Measurements from ENCODE around the gene TTC21B.
"Not testable (repeated sequence)": the region's sequence is repeated elsewhere in the genome, so short reads cannot be mapped to it uniquely, and the experiment has no call there.

TTC21B gene

GRCh38 chr2:165953655-165954606 lies at the start of gene TTC21B:
Gene TTC21B, minus strand, starts transcription at chr2:165953776. Its CDS starts 71 bp downstream, at chr2:165953705.
- peak; percentile 92 for DNase-seq

GRCh38 chr2:166000401-166000800 lies 46.8 kb upstream of the TTC21B start:
- DNase-seq = no peak

- DNase-seq = no peak
These were observed 37.3 kb upstream of the TTC21B start for GRCh38 chr2:165990846-165991245.

DNA sequence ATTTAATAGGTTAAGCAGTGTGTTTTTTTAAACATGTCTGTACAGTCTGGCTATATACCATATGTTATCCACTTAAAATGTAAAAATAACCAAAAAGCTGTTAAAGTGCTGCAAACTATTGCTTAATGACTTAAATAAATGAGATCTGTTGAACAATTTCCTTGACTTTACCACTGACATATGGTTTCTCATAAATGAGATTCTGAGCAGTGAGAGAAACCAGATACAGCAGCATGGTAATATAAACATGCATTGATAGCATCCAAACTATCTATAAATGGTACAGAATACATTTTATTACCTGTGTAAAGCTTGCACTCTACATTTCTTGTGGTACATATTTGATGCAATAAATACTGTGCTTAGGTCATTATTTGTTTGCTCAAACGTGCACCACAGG lies 36.3 kb upstream of the TTC21B start:
- DNase-seq = no peak

DNA sequence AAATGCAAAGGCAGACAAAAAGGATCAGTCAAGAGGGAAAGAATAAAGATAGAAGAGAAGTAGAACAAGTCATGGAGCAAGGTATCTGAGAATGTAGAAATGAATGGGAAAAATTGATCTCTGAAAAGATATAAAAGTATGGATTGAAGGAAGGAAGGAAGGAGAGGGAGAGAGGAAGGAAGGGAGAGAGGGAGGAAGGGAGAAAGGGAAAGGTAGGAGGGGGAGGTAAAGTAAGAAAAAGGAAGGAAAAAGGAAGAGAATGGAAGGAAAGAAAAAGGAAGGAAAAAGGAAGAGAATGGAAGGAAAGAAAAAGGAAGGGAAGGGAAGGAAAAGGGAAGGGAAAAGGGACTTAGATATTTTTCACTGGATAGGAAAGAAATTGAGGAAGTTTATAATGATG lies 31.5 kb upstream of the TTC21B start:
- no peak for DNase-seq

- DNase-seq = not testable (repeated sequence)
These were observed 18.6 kb upstream of the TTC21B start for GRCh38 chr2:165972161-165972560.

DNA sequence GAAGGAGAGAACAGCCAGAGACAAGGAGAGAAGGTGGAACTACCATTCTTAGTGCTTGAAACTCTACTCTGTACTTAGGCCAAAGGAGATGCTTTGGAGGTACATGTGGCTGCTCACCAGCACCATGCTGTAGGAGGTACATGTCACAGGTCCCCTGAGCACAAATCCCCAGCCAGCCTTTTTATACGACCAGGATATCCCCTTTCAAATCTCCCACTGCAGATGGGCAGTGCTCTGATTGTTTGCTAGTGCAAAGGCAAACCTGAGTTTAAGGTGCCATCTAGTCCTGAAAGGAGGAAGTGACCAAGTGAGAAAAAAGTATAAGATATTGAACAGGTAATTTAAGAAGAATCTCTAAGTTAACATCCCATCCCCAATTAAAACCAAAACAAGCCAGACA lies 17.1 kb upstream of the TTC21B start:
- no peak for DNase-seq

- DNase-seq = no peak
These were observed 15.7 kb upstream of the TTC21B start for GRCh38 chr2:165969227-165969626.

DNA sequence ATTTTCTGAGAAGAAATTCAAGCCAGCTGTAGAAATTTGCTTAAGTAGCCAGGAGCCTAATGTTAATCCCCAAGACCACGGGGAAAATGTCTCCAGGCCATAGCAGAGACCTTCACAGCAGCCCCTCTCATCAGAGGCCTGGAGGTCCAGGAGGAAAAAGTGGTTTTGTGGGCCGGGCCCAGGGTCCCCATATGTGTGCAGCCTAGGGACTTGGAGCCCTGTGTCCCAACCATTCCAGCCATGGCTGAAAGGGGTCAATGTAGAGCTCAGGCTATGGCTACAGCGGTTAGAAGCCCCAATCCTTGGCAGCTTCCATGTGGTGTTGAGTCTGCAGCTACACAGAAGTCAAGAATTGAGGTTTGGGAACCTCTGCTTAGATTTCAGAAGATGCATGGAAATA lies 14.2 kb upstream of the TTC21B start:
- DNase-seq = no peak

GRCh38 chr2:165961818-165962217 lies 8.2 kb upstream of the TTC21B start:
- no peak for DNase-seq

DNA sequence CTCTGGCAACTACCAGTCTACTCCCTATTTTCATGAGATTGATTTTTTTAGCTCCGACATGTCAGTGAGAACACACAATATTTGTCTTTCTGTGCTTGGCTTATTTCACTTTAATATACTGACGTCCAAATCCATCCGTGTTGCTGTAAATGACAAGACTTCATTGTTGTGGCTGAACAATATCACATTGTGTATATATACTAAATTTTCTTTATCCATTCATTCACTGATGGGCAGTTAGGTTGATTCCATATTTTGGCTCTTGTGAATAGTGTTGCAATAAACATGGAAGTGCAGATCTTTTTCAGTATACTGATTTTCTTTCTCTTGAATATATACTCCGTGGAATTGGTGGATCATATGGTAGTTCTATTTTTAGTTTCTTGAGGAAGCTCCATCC lies 5.8 kb upstream of the TTC21B start:
- no peak for DNase-seq

- DNase-seq = no peak
These were observed 4.9 kb upstream of the TTC21B start for GRCh38 chr2:165958313-165958960.

- DNase-seq = no peak
These were observed 3.6 kb upstream of the TTC21B start for GRCh38 chr2:165957030-165957675.

- peak; percentile 69 for DNase-seq
These were observed 296 bp downstream of the TTC21B start for GRCh38 chr2:165953306-165953654.

DNA sequence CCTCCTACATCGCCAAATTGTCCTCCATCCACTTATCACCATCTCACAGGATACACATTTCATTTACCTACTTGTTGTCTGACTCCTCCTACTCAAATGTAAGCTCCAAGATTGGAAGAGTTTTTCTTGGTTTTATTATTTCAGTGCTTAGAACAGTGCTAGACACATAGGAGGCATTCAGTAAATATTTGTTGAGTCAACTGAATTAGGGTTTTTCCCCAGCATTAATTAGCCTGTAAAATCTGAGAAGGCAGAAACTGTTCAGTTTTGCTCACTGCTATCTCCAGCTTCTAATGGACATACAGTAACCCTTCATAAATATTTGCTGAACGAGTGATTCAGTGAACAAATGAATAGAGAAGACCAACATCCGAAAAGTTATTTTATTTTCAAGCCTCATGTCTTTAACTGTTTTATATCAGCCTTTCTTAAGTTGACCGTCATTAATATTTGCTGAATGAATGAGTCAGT lies 800 bp downstream of the TTC21B start:
- peak; percentile 56 for DNase-seq

DNA sequence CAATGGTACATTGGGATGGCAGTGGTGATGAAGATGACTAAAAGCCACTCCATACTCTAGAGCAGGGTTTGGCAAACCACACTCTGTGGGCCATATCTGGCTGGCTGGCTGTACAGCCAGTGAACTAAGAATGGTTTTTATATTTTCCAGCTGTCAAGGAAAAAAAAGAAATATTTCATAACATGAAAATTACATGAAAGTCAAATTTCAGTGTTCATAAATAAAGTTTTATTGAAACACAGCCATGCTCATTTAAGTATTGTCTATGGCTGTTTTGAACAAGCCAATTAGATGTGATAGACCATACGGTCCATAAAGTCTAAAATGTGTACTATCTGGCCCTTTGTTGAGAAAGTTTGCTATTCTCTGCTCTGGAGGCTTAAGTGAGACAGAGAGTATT lies 1.5 kb downstream of the TTC21B start:
- DNase-seq = no peak

GRCh38 chr2:165950438-165950837 lies 3.1 kb downstream of the TTC21B start:
- DNase-seq = no peak

- no peak for DNase-seq
These were observed 11.7 kb downstream of the TTC21B start for GRCh38 chr2:165941827-165942226.

GRCh38 chr2:165938237-165938636 lies 15.3 kb downstream of the TTC21B start:
- DNase-seq = no peak

GRCh38 chr2:165933211-165933910 lies 20.2 kb downstream of the TTC21B start:
- no peak for DNase-seq

DNA sequence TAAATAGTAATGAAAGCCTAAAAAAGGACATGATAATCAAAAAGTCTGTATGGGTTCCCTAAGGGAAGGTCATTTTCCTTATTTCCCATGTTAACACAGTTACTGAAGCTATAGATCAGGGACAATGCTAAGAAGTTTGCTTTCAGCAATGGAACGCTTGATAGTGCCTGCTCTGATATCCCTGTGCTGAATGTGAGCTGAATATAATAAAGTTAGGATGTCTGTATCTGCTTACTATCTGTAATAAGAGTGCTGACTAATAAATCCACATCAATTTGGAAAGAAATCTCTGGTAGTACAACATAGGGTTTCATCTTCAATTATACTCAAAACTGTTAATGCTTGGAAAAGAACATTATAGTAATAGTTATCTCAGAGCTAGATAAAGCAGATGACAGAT lies 25.8 kb downstream of the TTC21B start:
- DNase-seq = no peak

GRCh38 chr2:165927353-165927752 lies 26.2 kb downstream of the TTC21B start:
- DNase-seq = no peak

DNA sequence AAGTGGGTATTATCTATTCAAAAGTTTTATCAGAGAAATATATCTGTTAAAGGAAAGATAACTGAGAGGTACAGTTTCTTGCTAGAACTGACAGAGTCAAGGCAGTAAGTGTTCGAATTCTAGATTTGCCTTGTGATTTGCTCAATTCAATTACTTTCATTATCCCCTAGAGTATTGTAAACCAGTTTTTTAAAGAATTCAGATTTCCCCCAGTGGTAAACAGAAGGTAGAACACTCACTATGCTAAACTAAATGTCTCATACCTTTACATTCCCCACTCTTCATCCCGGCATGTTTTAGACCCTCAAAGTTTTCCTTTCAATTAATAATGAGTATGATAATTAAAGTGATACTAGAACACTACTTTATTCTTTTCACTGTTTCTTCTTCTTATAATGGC lies 28.6 kb downstream of the TTC21B start:
- DNase-seq = no peak
